Measurements from ENCODE around the gene KCNH1.

Gene KCNH1

DNA sequence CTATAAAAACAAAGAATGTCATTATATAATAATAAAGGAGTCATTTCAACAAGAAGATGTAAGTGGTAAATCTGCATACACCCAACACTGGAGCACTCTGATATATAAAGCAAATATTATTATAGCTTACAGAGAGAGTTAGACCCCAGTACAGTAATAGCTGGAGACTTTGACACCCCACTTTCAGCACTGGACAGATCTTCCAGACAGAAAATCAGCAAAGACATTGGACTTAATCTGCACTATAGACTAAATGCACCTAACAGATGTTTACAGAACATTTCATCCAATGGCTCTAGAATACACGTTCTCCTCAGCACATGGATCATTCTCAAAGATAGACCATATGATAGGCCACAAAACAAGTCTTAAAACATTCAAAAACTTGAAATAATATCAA, 20.0 kb upstream of the KCNH1 start:
- DNase-seq (ENCODE audit: low read depth), result no peak
- no peak overlapping the region for H3K4me3 ChIP-seq (ENCODE audit: low read depth, low read length)
- TF ChIP-seq, protein P1, sequence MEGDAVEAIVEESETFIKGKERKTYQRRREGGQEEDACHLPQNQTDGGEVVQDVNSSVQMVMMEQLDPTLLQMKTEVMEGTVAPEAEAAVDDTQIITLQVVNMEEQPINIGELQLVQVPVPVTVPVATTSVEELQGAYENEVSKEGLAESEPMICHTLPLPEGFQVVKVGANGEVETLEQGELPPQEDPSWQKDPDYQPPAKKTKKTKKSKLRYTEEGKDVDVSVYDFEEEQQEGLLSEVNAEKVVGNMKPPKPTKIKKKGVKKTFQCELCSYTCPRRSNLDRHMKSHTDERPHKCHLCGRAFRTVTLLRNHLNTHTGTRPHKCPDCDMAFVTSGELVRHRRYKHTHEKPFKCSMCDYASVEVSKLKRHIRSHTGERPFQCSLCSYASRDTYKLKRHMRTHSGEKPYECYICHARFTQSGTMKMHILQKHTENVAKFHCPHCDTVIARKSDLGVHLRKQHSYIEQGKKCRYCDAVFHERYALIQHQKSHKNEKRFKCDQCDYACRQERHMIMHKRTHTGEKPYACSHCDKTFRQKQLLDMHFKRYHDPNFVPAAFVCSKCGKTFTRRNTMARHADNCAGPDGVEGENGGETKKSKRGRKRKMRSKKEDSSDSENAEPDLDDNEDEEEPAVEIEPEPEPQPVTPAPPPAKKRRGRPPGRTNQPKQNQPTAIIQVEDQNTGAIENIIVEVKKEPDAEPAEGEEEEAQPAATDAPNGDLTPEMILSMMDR (IDR thresholded peaks at IDR 0.05; ENCODE audit: low read depth, low read length, missing control alignments), result no peak

DNA sequence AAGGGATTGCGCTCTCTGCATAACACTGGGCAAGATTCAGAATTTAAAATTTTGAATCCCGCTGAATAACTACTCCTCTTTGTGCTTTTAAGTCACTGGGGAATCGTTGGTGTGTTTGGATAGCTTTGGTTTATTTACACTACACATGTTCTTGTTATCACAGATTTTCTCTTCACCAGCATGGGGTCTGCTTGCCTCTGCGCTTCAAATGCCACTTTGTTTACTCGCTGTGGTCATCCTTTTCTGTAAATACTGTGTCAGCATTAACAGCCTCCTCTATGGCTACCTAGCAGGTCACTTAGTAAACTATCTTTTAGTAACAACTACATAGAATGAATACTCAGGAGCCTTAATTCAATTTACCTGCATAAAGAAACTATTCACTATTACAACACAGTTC, 14.4 kb upstream of the KCNH1 start:
- no peak for DNase-seq (ENCODE audit: low read depth)
- H3K4me3 ChIP-seq (ENCODE audit: low read depth, low read length), result no peak overlapping the region
- TF ChIP-seq, protein P1 (IDR thresholded peaks at IDR 0.05; ENCODE audit: low read depth, low read length, missing control alignments), result no peak

DNA sequence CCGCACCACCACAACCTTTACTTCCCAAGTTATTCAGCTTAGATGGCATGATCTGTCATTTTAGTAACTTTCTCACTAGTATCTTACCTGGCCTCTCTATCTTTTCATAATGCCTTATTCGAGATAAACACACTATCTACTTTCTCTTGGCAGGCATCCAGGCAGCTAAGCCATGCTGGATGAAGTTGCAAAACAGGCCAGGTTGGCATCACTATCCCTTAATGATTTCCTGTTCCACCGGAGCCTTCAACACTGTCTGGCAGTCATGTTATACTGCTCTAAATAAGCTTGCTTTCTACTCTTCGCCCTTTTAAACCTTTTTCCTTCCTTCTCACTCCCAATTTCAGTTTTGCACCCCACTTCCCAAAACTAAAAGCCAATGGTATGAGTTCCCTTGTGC, 12.0 kb upstream of the KCNH1 start:
- DNase-seq (ENCODE audit: low read depth), result no peak
- TF ChIP-seq, protein P1 (IDR thresholded peaks at IDR 0.05; ENCODE audit: low read depth, low read length, missing control alignments), result no peak
- no peak overlapping the region for H3K4me3 ChIP-seq (ENCODE audit: low read depth, low read length)

DNA sequence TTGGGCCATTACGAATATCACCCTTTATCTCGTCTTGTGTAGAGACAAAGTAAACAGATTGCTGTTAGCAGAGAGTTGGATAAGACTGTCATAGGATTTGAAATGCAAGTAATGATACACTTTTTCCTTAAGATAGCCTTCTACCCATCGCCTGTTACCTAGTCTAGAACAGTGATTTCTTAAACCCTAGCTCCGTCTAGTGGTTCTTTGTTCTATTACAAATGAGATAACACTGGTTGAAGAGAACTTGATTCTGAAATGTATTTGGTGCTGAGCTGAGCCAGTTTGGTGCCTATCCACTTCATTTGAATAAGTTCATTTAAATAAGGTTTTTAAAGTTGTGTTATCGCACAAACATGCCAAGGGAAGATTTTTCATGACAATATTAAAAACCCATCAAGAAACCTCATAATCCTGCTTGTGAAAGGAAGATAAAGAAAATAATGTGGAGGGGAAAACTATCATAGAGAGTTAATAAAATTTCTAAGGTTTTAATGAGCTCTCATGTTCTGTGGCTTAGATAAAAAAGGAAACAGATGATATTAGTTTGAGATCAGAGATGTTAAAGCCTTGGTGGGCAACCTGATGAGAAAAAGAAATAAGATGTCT, 1.5 kb upstream of the KCNH1 start:
- no peak overlapping the region for H3K4me3 ChIP-seq (ENCODE audit: low read depth, low read length)
- DNase-seq (ENCODE audit: low read depth), result no peak
- TF ChIP-seq, protein P1 (IDR thresholded peaks at IDR 0.05; ENCODE audit: low read depth, low read length, missing control alignments), result peak; percentile 69

DNA sequence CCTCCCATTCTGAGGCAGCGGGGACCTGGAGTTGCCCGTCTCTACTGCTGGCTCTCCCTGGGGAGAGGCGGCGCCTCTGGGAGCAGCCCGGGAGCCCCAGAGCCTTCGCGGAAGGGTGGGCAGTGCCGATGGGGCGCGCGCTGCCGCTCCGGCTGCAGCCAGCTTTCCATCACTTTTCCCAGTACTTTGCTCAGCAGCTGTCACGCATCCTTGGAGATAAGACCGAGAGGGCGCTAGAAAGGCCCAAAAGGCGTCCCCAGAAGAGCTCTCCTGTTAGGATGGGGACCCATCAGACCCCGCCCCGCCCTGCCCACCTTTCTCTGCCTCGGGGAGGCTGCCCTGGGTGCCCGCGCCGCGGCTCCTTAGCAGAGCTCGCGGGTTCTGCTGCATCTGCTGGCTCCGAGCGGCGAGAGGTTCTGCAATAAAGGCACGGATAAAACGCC, 534 bp downstream of the KCNH1 start:
- H3K4me3 ChIP-seq (ENCODE audit: low read depth, low read length), result no peak overlapping the region

DNA sequence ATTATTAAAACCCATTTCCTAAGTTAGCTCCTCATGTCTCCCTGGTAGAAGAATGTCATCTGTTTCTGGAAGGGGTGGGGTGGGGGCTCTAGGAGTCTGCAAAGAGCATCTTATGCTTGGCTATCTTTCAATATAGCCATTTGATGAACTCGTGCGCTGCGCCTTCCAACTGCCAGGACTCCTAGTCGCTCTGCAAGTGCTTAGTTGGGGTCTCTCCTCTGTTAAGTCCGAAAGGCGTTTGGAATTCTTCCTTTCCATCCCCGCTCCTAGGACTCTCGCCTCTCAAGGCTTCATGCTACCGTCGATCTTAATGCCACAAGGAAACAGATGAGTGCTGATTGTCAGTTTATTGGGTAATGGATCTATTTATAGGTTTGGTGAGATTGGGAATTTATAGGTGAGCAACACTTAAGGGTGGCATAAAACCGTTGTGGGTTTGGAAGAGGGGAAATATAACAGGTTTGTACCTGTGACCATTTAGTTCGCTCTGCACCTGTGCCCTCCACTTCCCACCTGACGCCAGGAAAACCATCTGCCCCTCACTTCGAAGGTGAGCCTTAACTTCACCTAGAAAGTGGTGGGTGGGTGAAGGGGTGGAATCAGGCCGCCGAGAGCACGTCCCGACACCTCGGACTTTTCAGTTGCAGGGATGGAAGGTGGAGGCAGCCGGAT, 1.1 kb downstream of the KCNH1 start:
- TF ChIP-seq, protein P1 (IDR thresholded peaks at IDR 0.05; ENCODE audit: low read depth, low read length, missing control alignments), result no peak
- no peak overlapping the region for H3K4me3 ChIP-seq (ENCODE audit: low read depth, low read length)
- no peak for DNase-seq (ENCODE audit: low read depth)

More for the DNA sequence above, 534 bp downstream of the KCNH1 start:
- no peak for DNase-seq (ENCODE audit: low read depth)
- TF ChIP-seq, protein P1 (IDR thresholded peaks at IDR 0.05; ENCODE audit: low read depth, low read length, missing control alignments), result no peak

DNA sequence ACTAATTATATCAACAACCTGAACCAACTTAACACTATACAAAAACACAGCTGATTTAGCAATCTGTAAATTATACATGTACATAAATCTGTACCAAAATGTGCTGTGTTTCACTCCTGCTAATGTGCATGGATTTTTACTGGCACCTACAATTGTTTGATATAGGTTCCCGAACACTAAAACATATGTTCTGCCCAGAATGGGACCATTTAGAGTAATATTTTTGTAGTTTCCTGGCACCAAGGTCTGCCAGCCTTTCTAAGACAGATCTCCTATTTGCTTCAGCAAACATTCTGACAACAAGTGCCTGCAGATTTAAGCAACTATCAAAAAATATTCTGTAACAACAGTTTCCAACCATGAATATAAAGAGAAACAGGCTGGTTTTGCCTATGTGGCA, 4.2 kb downstream of the KCNH1 start:
- TF ChIP-seq, protein P1 (IDR thresholded peaks at IDR 0.05; ENCODE audit: low read depth, low read length, missing control alignments), result no peak
- no peak overlapping the region for H3K4me3 ChIP-seq (ENCODE audit: low read depth, low read length)
- no peak for DNase-seq (ENCODE audit: low read depth)

All from GM12864 (cell line).